K562 (cell line): ENCODE measurements around the gene JPT2. TPM values are rescaled to one million over a fixed set of nuclear protein-coding genes. Genes with fewer than 3 reads are reported as not detected.

Experiments
- CHD4 ChIP-seq: fragments of 200-600 bp; sonication (generic); IDR thresholded peaks from 3 replicates; pipeline ENCODE4 v1.6.1; 2012; ENCODE audit warnings: low read depth, mild to moderate bottlenecking, mixed read lengths, low read length, inconsistent platforms; ENCODE audit not compliant: insufficient read depth, insufficient replicate concordance, poor library complexity, severe bottlenecking
- DMBX1 ChIP-seq: fragments of 250-450 bp; sonication (Bioruptor Pico); IDR thresholded peaks from 2 replicates; pipeline ENCODE4 v1.8.0; 2022; ENCODE audit warnings: inconsistent platforms, mild to moderate bottlenecking, moderate library complexity, borderline replicate concordance
- E2F5 ChIP-seq: sonication (generic); formaldehyde crosslinking; IDR thresholded peaks from 2 replicates; pipeline ENCODE4 v1.8.0; 2022; ENCODE audit warnings: mild to moderate bottlenecking, missing genetic modification reagents
- GABPA ChIP-seq: fragments of 200-800 bp; sonication (Bioruptor generic); conservative IDR thresholded peaks from 2 replicates; pipeline ENCODE4 v1.6.1; 2016; ENCODE audit warnings: low read depth, missing genetic modification characterization, missing compliant biosample characterization
- HMG20A ChIP-seq: fragments of 450-650 bp; formaldehyde crosslinking; conservative IDR thresholded peaks from 2 replicates; pipeline ENCODE4 v1.4.0; 2020; ENCODE audit warnings: mild to moderate bottlenecking, mixed read lengths
- KAT2B ChIP-seq: IDR thresholded peaks from one replicate; pipeline ENCODE4 v1.6.1; 2012; ENCODE audit warnings: low read depth, mild to moderate bottlenecking, control low read depth, inconsistent platforms, low read length, moderate library complexity
- LARP7 ChIP-seq: fragments of 450-650 bp; IDR thresholded peaks from 2 replicates; pipeline ENCODE4 v1.6.1; 2016
- NR3C1 ChIP-seq: sonication (generic); formaldehyde crosslinking; IDR thresholded peaks from 2 replicates; pipeline ENCODE4 v1.8.1; 2022; ENCODE audit warnings: missing genetic modification reagents
- PATZ1 ChIP-seq: fragments of 250-450 bp; sonication (Bioruptor Pico); IDR thresholded peaks from 2 replicates; pipeline ENCODE4 v1.5.0; 2020; ENCODE audit warnings: mild to moderate bottlenecking, borderline replicate concordance
- PTRF ChIP-seq: fragments of 450-650 bp; IDR thresholded peaks from 2 replicates; pipeline ENCODE4 v1.6.1; 2016; ENCODE audit warnings: mild to moderate bottlenecking, missing genetic modification characterization, missing compliant biosample characterization
- SMAD4 ChIP-seq: fragments of 250-450 bp; sonication (Bioruptor Pico); conservative IDR thresholded peaks from 2 replicates; pipeline ENCODE4 v1.8.0; 2021; ENCODE audit warnings: inconsistent platforms, mild to moderate bottlenecking, moderate library complexity
- TAL1 ChIP-seq: fragments of 450-650 bp; IDR thresholded peaks from 2 replicates; pipeline ENCODE4 v1.6.1; 2016; ENCODE audit warnings: mild to moderate bottlenecking
- TFE3 ChIP-seq: fragments of 450-650 bp; formaldehyde crosslinking; IDR thresholded peaks from 2 replicates; pipeline ENCODE4 v1.4.0; 2020; ENCODE audit warnings: mild to moderate bottlenecking, mixed read lengths
- THAP12 ChIP-seq: fragments of 250-450 bp; sonication (Bioruptor Pico); IDR thresholded peaks from 2 replicates; pipeline ENCODE4 v1.9.0; 2021; ENCODE audit warnings: mild to moderate bottlenecking, inconsistent platforms
- ZC3H4 ChIP-seq: sonication (generic); formaldehyde crosslinking; IDR thresholded peaks from 2 replicates; pipeline ENCODE4 v1.9.0; 2021; ENCODE audit warnings: missing genetic modification reagents, borderline replicate concordance
- ZNF23 ChIP-seq: fragments of 250-450 bp; sonication (Bioruptor Pico); IDR thresholded peaks from 2 replicates; pipeline ENCODE4 v1.4.0; 2020; ENCODE audit warnings: mild to moderate bottlenecking
- ZNF263 ChIP-seq: sonication (generic); formaldehyde crosslinking; IDR thresholded peaks from 2 replicates; pipeline ENCODE4 v1.8.0; 2022; ENCODE audit warnings: mild to moderate bottlenecking, missing genetic modification reagents, borderline replicate concordance
- ZNF311 ChIP-seq: fragments of 250-450 bp; sonication (Bioruptor Pico); IDR thresholded peaks from 2 replicates; pipeline ENCODE4 v1.4.0; 2020; ENCODE audit warnings: mild to moderate bottlenecking, moderate library complexity
- ZNF740 ChIP-seq, 3 experiments: fragments of 200-800 bp in 1 of 3; sonication (Bioruptor generic) in 1 of 3; sonication (generic) in 1 of 3; formaldehyde crosslinking in 1 of 3; IDR thresholded peaks; 2 replicates each; pipeline versions ENCODE4 v1.6.1 to v1.8.0; 2016 to 2022; ENCODE audit warnings: mild to moderate bottlenecking in 2 of 3, missing compliant biosample characterization in 2 of 3, missing genetic modification characterization in 2 of 3, missing genetic modification reagents in 1 of 3
- ZNF79 ChIP-seq: fragments of 250-450 bp; sonication (Bioruptor Pico); IDR thresholded peaks from 2 replicates; pipeline ENCODE4 v1.4.0; 2020; ENCODE audit warnings: low read depth, mild to moderate bottlenecking, moderate library complexity
- polyA plus RNA-seq, 8 experiments: library from polyadenylated mRNA; depleted of rRNA in 4 of 8; stranded (reverse) in 5 of 8; unstranded in 3 of 8; fragments of >200 nt; fragmentation: Nextera tagmentation in 2 of 8; fragmentation: Illumina TruSeq in 1 of 8; extraction: Ambion mirVana in 2 of 8; extraction: Trizol in 1 of 8; gene quantifications; 2 replicates each; pipeline versions ENCODE4 v1.2.1 to v1.2.3, GENCODE V29; 2011 to 2014; ENCODE audit warnings: inconsistent platforms in 1 of 8, missing spikeins in 1 of 8
- total RNA-seq, 7 experiments: library from RNA; depleted of rRNA in 6 of 7; stranded (reverse); fragments of >200 nt in 6 of 7; fragmentation: Illumina TruSeq in 2 of 7; extraction: Trizol in 2 of 7; gene quantifications; 2 replicates each; pipeline versions ENCODE4 v1.2.1 to v1.2.3, GENCODE V29; 2011 to 2021; ENCODE audit warnings: low replicate concordance in 1 of 7

The JPT2 gene
- total and polyA plus RNA-seq, 9 of the 15 experiments (the other 6 are each of a cell fraction or from before 2014, with no cell fraction given), result 25.5 to 133 (median 106) TPM

GRCh38 chr16:1678500-1679098 is 520 bp downstream of the JPT2 start (continued):
- TF ChIP-seq DMBX1 (CRISPR knock-in tag) (no peak), GABPA (tag) (0 out of 2 replicates have a peak, but pooled peaks have one; percentile 0), LARP7 (no peak), PATZ1 (CRISPR knock-in tag) (no peak), ZC3H4 (CRISPR knock-in tag) (peak; percentile 78; the same call in 1 of the 2 replicates), NR3C1 (CRISPR knock-in tag) (no peak), TAL1 (no peak), ZNF311 (CRISPR knock-in tag) (no peak), E2F5 (CRISPR knock-in tag) (no peak), HMG20A (CRISPR knock-in tag) (no peak), SMAD4 (CRISPR knock-in tag) (peak; percentile 83), KAT2B (no peak), THAP12 (CRISPR knock-in tag) (no peak), CHD4 (no peak), PTRF (tag) (no peak), ZNF23 (no peak), ZNF263 (CRISPR knock-in tag) (no peak), TFE3 (CRISPR knock-in tag) (no peak), ZNF79 (CRISPR knock-in tag) (no peak), ZNF740 (CRISPR knock-in tag; IDR thresholded peaks at IDR 0.05) (peak; percentile 86), ZNF740 (tag; IDR thresholded peaks at IDR 0.05) (peak in 1 of 2 experiments; percentile 75; a peak in 1 of 4 replicates)
